CD14-positive monocyte (primary cell): Measurements from ENCODE around the gene HYDIN. TPM values are rescaled to one million over a fixed set of nuclear protein-coding genes. Genes with fewer than 3 reads are reported as not detected.

Experiments
- DNase-seq, 3 donors: peaks; one replicate each; pipeline ENCODE4 v3.0.0-alpha.2; 2011 to 2022
- H2AFZ ChIP-seq: 2 replicates; pipeline ENCODE4 v1.6.0; 2012; ENCODE audit warnings: mild to moderate bottlenecking, low read depth, low read length, inconsistent platforms; ENCODE audit not compliant: insufficient read depth, poor library complexity, severe bottlenecking
- H3K27ac ChIP-seq, 2 donors: 1 replicate in 1 of 2; 2 replicates in 1 of 2; pipeline ENCODE4 v1.5.1; 2012 to 2013; ENCODE audit warnings: low read length in 2 of 2, control low read depth in 1 of 2, inconsistent platforms in 1 of 2, low read depth in 1 of 2, mild to moderate bottlenecking in 1 of 2
- H3K27me3 ChIP-seq, 2 donors: one replicate each; pipeline versions ENCODE4 v1.6.0 to v1.6.1; 2011 to 2013; ENCODE audit warnings: low read length in 2 of 2; ENCODE audit not compliant: control insufficient read depth in 2 of 2, insufficient read depth in 2 of 2
- H3K36me3 ChIP-seq, 2 donors: replicated peaks in 1 of 2; 1 replicate in 1 of 2; 2 replicates in 1 of 2; pipeline versions ENCODE4 v1.5.1 to v1.6.1; 2012 to 2013; ENCODE audit warnings: low read length in 2 of 2, control low read depth in 1 of 2, inconsistent platforms in 1 of 2, mild to moderate bottlenecking in 1 of 2; ENCODE audit not compliant: insufficient read depth in 2 of 2, control insufficient read depth in 1 of 2
- H3K4me1 ChIP-seq, 2 donors: 1 replicate in 1 of 2; 2 replicates in 1 of 2; pipeline versions ENCODE4 v1.5.1 to v1.6.1; 2012 to 2013; ENCODE audit warnings: low read length in 2 of 2, control low read depth in 1 of 2, inconsistent platforms in 1 of 2, mild to moderate bottlenecking in 1 of 2, moderate library complexity in 1 of 2; ENCODE audit not compliant: insufficient read depth in 2 of 2, control insufficient read depth in 1 of 2
- H3K4me2 ChIP-seq: replicated peaks from 2 replicates; pipeline ENCODE3; 2012; ENCODE audit warnings: low read length, moderate library complexity, mild to moderate bottlenecking; ENCODE audit not compliant: poor library complexity, severe bottlenecking; ENCODE audit errors: extremely low read depth
- H3K4me3 ChIP-seq, 3 experiments: fragments of 200-600 bp in 1 of 3; sonication (generic) in 1 of 3; replicated peaks in 1 of 3; 1 replicate in 2 of 3; 2 replicates in 1 of 3; pipeline ENCODE4 v1.5.1; 2011 to 2013; ENCODE audit warnings: low read length in 3 of 3, mild to moderate bottlenecking in 3 of 3, control low read depth in 2 of 3, low read depth in 2 of 3, inconsistent platforms in 1 of 3, moderate library complexity in 1 of 3
- H3K79me2 ChIP-seq: 2 replicates; pipeline ENCODE4 v1.6.0; 2012; ENCODE audit warnings: mild to moderate bottlenecking, control low read depth, inconsistent platforms, low read length, moderate library complexity; ENCODE audit not compliant: insufficient read depth
- H3K9ac ChIP-seq: 2 replicates; pipeline ENCODE4 v1.6.0; 2017; ENCODE audit warnings: low read length, mild to moderate bottlenecking; ENCODE audit not compliant: insufficient read depth, poor library complexity, severe bottlenecking
- H3K9me3 ChIP-seq, 2 donors: replicated peaks in 1 of 2; 1 replicate in 1 of 2; 2 replicates in 1 of 2; pipeline versions ENCODE4 v1.5.1 to v1.6.1; 2012 to 2013; ENCODE audit warnings: low read length in 2 of 2, control low read depth in 1 of 2; ENCODE audit not compliant: control insufficient read depth in 1 of 2, insufficient read depth in 1 of 2
- H4K20me1 ChIP-seq: 2 replicates; pipeline ENCODE4 v1.6.0; 2012; ENCODE audit warnings: mild to moderate bottlenecking, low read length, control low read depth, moderate library complexity; ENCODE audit not compliant: insufficient read depth
- H3K27ac Mint-ChIP-seq, 7 donors: one replicate each; pipeline ENCODE4 v1.8.0; 2020; ENCODE audit warnings: mild to moderate bottlenecking in 7 of 7, mixed read lengths in 7 of 7, moderate library complexity in 6 of 7, inconsistent platforms in 2 of 7
- H3K27me3 Mint-ChIP-seq, 3 donors: one replicate each; pipeline ENCODE4 v1.8.0; 2021 to 2022; ENCODE audit warnings: low read depth in 3 of 3, mild to moderate bottlenecking in 3 of 3, mixed read lengths in 3 of 3, moderate library complexity in 3 of 3, inconsistent platforms in 1 of 3
- H3K36me3 Mint-ChIP-seq, 2 donors: one replicate each; pipeline ENCODE4 v1.8.0; 2020; ENCODE audit warnings: mixed read lengths in 2 of 2, inconsistent platforms in 1 of 2, mild to moderate bottlenecking in 1 of 2
- H3K4me1 Mint-ChIP-seq: one replicate; pipeline ENCODE4 v1.8.0; 2020; ENCODE audit warnings: mild to moderate bottlenecking, mixed read lengths
- H3K4me3 Mint-ChIP-seq, 2 donors: one replicate each; pipeline ENCODE4 v1.8.0; 2020; ENCODE audit warnings: mild to moderate bottlenecking in 2 of 2, mixed read lengths in 2 of 2, moderate library complexity in 1 of 2
- H3K9me3 Mint-ChIP-seq, 7 donors: one replicate each; pipeline ENCODE4 v1.8.0; 2020 to 2022; ENCODE audit warnings: mixed read lengths in 7 of 7, mild to moderate bottlenecking in 6 of 7, moderate library complexity in 6 of 7, inconsistent platforms in 2 of 7
- WGBS: methylation state at CpG from one replicate; pipeline ENCODE4 v1.1.5; 2013; ENCODE audit warnings: missing lambda C conversion rate; ENCODE audit not compliant: insufficient coverage; 5-methylcytosine and 5-hydroxymethylcytosine counted together
- intact Hi-C, 2 donors: fragments of 100-400 bp; cut with micrococcal nuclease; formaldehyde crosslinking; loops; one replicate each; pipeline versions ENCODE4 v1.15.0 to v1.15.1; 2023
- polyA plus RNA-seq, 3 donors: library from polyadenylated mRNA; depleted of rRNA in 1 of 3; unstranded in 2 of 3; stranded (reverse) in 1 of 3; fragments of 300-500 nt in 2 of 3; fragments of >200 nt in 1 of 3; fragmentation: Illumina TruSeq in 2 of 3; gene quantifications; 1 replicate in 2 of 3; 2 replicates in 1 of 3; pipeline ENCODE4 v1.2.3, GENCODE V29; 2012 to 2021
- TF ChIP-seq, protein P1 (sequence below): fragments of 200-600 bp; IDR thresholded peaks from one replicate; pipeline ENCODE4 v1.8.0; 2022; ENCODE audit warnings: antibody characterized with exemption, mild to moderate bottlenecking

The HYDIN gene
- polyA plus RNA-seq, 3 donors, result not detected

DNA sequence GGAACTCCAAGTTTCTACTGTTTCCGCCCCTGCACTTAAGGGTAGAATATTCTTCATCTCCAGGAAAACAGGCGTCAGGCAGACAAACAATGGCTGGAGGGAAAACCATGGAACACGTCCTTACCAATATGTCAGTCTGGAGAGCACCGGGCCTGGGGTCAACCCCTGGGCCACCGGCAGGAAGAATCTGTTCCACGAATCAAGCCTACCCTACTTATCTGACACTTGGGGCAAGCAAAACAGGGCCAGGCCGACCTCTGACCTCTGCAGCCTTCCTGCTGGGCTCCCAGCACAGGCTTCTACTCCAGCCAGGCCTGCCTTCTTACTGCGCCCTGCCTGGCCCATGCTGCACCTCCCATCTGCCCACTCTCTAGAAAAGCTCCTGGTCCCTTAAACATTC, 439.7 kb downstream of the HYDIN start:
- Mint-ChIP-seq H3K27me3 (no peaks in the 10 kb centered on the region), H3K9me3 (no peaks in the 10 kb centered on the region), H3K27ac (peak overlapping the region in 4 of 7 donors; percentile 7 to 58 (median 19)), H3K4me1 (peaks cover 12% of the 10 kb centered on the region), H3K4me3 (no peak overlapping the region), H3K36me3 (peaks cover 56 to 59% of the 10 kb centered on the region in 2 donors)
- no peaks in the 10 kb centered on the region for H3K27me3 ChIP-seq
- no peak overlapping the region for H3K27ac ChIP-seq
- no peak for DNase-seq
- peaks cover 100% of the 10 kb centered on the region for H4K20me1 ChIP-seq
- 97% methylated on average over 7 of the region's 8 CpGs for WGBS
- peaks cover 20 to 61% of the 10 kb centered on the region in 2 donors for H3K36me3 ChIP-seq
- TF ChIP-seq, protein P1, sequence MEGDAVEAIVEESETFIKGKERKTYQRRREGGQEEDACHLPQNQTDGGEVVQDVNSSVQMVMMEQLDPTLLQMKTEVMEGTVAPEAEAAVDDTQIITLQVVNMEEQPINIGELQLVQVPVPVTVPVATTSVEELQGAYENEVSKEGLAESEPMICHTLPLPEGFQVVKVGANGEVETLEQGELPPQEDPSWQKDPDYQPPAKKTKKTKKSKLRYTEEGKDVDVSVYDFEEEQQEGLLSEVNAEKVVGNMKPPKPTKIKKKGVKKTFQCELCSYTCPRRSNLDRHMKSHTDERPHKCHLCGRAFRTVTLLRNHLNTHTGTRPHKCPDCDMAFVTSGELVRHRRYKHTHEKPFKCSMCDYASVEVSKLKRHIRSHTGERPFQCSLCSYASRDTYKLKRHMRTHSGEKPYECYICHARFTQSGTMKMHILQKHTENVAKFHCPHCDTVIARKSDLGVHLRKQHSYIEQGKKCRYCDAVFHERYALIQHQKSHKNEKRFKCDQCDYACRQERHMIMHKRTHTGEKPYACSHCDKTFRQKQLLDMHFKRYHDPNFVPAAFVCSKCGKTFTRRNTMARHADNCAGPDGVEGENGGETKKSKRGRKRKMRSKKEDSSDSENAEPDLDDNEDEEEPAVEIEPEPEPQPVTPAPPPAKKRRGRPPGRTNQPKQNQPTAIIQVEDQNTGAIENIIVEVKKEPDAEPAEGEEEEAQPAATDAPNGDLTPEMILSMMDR, result no peak
- no peaks in the 10 kb centered on the region for H3K9me3 ChIP-seq
- H3K4me1 ChIP-seq, result no peaks in the 10 kb centered on the region
- no peak overlapping the region for H3K4me2 ChIP-seq
- no peak overlapping the region for H2AFZ ChIP-seq
- peaks cover 68% of the 10 kb centered on the region for H3K79me2 ChIP-seq
- H3K4me3 ChIP-seq, result no peak overlapping the region
- H3K9ac ChIP-seq, result no peak overlapping the region
- intact Hi-C loops, result no loop called here

DNA sequence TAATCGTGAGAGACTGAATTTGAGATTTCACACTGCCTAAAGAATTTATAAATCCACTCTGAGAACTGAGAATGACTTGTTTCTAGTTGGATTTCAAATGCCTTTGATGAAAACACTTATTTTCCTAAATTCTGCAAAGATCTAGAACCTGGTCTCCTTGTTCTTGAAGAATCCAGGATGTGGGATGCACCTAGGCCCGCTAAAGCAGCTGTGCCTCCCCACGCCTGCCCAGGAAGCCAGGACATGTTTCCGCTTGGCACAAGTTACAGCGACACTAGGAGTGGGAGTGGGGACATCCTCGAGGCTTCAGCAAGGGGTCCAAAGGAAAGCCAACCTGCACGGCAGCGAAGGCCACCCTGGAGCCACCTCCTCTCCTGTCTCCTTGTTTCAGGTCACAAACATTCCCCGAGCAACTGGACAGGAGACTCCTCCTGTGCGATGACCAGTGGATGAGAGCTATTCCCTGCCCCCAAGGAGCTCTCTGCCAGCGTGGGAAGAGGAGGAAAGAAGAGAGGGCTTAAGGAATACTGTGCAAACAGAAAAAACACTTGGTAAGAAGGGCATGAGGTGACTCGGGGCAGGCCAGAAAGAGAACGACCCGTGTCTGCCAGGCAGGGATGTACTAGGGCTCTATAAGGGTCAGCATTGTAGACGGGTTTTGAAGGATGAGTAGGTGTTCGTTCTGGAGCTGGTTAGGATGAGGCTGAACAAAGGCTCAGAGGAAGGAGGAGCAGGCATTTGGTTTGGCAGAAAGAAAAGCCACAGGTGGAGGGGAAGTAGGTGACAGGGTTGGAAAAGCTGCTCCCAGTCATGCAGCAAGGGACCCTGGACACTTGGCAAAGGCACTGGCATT, 440.7 kb downstream of the HYDIN start:
- Histone ChIP-seq H2AFZ (no peak overlapping the region), H3K4me1 (no peaks in the 10 kb centered on the region), H3K9me3 (no peaks in the 10 kb centered on the region), H3K36me3 (peaks cover 30 to 71% of the 10 kb centered on the region in 2 donors), H3K9ac (no peak overlapping the region), H3K27me3 (no peaks in the 10 kb centered on the region), H3K27ac (no peak overlapping the region), H3K4me3 (no peak overlapping the region), H3K4me2 (no peak overlapping the region), H3K79me2 (peaks cover 58% of the 10 kb centered on the region), H4K20me1 (peaks cover 93% of the 10 kb centered on the region)
- 88% methylated on average over 11 of the region's 16 CpGs for WGBS
- H3K27me3 Mint-ChIP-seq, result no peaks in the 10 kb centered on the region
- no peaks in the 10 kb centered on the region for H3K9me3 Mint-ChIP-seq
- intact Hi-C loops, result no loop called here
- TF ChIP-seq, protein P1, result no peak
- no peak overlapping the region for H3K4me3 Mint-ChIP-seq
- peak overlapping the region in 3 of 7 donors; percentile 7 to 61 (median 46) for H3K27ac Mint-ChIP-seq
- no peak for DNase-seq
- peaks cover 12% of the 10 kb centered on the region for H3K4me1 Mint-ChIP-seq
- H3K36me3 Mint-ChIP-seq, result peaks cover 66% of the 10 kb centered on the region in 2 donors
